ENCODE measurements around the gene XBP1.

DNA sequence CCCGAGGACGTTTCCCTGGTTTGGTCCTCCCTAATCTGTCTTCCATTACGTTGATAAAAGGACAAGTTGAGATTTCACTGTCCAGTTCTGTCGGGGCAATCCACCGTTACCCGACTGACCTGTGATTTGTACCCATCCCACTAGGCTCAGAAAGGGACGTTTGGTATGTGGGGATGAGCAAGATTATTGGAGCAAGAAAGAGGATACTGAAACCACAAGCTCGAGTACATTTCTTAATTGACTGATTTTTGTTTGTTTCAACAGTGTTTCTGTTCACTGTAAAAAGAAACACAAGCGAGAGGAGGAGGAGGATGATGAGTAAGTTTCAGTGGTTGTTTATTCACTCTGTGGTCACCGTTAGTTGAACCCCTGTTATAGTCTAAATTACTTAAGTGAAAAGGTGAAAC, 26.9 kb downstream of the XBP1 start:
- TF ChIP-seq EZH2 (IDR thresholded peaks at IDR 0.05; ENCODE audit: borderline replicate concordance, low read length) = no peak
- TF ChIP-seq, protein P1, sequence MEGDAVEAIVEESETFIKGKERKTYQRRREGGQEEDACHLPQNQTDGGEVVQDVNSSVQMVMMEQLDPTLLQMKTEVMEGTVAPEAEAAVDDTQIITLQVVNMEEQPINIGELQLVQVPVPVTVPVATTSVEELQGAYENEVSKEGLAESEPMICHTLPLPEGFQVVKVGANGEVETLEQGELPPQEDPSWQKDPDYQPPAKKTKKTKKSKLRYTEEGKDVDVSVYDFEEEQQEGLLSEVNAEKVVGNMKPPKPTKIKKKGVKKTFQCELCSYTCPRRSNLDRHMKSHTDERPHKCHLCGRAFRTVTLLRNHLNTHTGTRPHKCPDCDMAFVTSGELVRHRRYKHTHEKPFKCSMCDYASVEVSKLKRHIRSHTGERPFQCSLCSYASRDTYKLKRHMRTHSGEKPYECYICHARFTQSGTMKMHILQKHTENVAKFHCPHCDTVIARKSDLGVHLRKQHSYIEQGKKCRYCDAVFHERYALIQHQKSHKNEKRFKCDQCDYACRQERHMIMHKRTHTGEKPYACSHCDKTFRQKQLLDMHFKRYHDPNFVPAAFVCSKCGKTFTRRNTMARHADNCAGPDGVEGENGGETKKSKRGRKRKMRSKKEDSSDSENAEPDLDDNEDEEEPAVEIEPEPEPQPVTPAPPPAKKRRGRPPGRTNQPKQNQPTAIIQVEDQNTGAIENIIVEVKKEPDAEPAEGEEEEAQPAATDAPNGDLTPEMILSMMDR (IDR thresholded peaks at IDR 0.05; ENCODE audit: low read length) = no peak; the same call in 1 of the 2 replicates

All from OCI-LY1 (cell line).